GM12892 (cell line): ENCODE data around the gene BPIFB3.

Experiments
- DNase-seq: peaks from one replicate; pipeline ENCODE4 v3.0.0; 2011; ENCODE audit not compliant: insufficient read length
- FAIRE-seq: peaks from 2 replicates; lab custom pipeline; 2011; peaks lifted over from hg19 to GRCh38; lab: Jason Lieb, UNC
- POLR2A ChIP-seq: IDR thresholded peaks from 2 replicates; pipeline ENCODE4 v1.6.1; 2011; ENCODE audit warnings: low read depth, low read length, control low read depth
- POLR2AphosphoS5 ChIP-seq: IDR thresholded peaks from 2 replicates; pipeline ENCODE4 v1.6.1; 2011; ENCODE audit warnings: low read depth, low read length, control low read depth
- TAF1 ChIP-seq: IDR thresholded peaks from 2 replicates; pipeline ENCODE4 v1.6.1; 2011; ENCODE audit warnings: low read depth, mild to moderate bottlenecking, control low read depth, low read length, borderline replicate concordance

The BPIFB3 gene

DNA sequence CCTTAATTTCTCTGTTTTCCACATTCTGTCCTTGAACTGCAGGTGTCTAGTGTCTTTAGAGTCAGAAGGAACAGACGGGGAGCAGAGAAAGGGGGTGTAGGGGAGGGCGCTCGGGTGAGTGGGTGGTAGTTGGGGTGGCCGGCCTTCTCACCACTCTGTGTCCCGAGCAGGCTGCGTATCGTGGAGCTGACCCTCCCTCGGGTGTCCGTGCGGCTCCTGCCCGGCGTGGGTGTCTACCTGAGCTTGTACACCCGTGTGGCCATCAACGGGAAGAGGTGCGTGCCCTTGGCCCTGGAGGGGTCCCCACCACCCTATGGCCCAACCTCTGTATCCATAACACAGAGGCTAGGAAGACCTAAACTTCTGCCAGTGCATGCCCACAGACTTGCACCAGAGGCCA is 31.0 kb downstream of the BPIFB3 start:
- no peak for DNase-seq
- TF ChIP-seq POLR2AphosphoS5 (no peak), POLR2A (no peak), TAF1 (no peak)
- no peak for FAIRE-seq

DNA sequence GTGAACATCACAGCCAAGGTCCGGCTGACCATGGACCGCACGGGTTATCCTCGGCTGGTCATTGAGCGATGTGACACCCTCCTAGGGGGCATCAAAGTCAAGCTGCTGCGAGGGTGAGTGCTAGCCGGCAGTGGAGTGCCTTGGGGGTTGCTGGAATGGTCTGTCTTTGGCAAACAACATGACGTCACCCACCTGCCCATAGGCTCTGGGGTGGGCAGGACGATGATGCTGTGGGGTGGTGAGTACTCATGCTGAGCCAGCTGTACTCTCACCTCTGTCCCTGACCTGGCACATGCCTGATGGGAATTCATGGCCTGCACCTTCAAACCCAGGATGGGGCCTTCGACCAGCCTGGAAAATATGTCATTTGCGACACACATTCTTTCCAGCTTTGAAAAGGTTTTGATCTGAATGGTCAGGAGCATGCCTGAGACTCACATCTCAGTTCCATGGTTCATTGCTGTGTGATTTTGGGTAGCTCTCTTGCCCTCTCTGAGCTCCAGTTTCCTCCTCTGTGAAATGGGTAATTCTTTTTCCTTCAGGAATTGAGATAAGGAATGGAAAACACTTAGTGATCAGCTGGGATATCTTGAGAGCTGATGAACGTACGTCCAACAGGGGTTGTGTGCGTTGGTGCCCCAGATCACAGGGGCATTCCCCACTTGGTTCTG is 32.5 kb downstream of the BPIFB3 start:
- TF ChIP-seq TAF1 (no peak), POLR2A (no peak), POLR2AphosphoS5 (no peak)
- FAIRE-seq (no peak), DNase-seq (no peak)

DNA sequence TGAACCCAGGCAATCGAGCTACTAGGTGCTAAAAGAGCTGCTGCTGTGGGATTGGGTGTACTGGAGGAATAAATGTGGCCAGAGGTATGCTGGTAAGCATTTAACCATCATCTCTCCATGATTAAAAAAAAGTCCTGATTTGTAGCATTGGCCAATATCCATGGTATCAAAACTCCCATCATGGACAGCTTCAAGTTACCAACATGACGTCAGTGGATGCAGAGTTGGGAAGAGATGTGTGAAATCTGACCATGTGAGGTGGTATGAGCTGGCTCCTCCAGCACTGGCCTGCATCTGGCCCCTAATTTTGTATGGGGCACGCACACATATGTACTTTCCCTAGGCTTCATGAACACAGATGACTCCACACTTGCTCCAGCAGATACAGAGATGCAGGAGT is 37.4 kb downstream of the BPIFB3 start:
- no peak for TF ChIP-seq POLR2AphosphoS5
- FAIRE-seq (no peak), DNase-seq (no peak)

DNA sequence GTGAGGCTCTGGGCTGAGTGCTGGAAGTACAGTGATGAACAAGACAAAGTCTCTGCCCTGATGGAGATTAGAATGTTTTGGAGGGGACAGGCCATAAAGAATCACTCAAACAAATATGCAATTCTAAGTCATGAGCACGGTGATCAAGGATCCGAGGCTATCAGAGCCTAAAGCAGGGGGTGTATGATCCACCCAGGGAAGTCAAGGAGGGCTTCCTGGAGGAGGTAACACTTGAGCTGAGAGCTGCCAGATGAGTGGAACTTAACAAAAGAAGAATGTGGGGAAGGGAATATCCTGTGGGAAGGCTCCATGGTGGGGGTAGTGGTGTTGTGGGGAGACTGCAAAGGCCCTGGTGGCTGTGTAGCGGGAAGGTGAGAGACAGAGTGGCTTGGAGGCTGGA is 38.0 kb downstream of the BPIFB3 start:
- DNase-seq = no peak
- TF ChIP-seq POLR2AphosphoS5 = no peak
- no peak for TF ChIP-seq POLR2A
- no peak for TF ChIP-seq TAF1

DNA sequence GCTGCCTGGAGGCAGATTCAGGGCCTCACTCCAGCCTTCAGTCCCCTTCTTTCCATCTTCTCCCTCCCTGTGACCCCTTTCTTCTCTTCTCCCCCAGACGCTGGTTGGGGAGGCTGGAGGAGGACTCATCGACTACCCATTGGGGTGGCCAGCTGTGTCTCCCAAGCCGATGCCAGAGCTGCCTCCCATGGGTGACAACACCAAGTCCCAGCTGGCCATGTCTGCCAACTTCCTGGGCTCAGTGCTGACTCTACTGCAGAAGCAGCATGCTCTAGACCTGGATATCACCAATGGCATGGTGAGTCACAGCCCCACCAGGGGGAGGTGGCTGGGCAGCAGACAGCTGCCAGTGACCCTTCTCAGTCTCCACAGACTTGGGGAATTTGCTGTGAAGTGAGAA is 38.7 kb downstream of the BPIFB3 start:
- no peak for DNase-seq
- TF ChIP-seq TAF1 (no peak), POLR2A (no peak), POLR2AphosphoS5 (no peak)
- no peak for FAIRE-seq

More for the DNA sequence above, 38.0 kb downstream of the BPIFB3 start:
- FAIRE-seq = no peak

DNA sequence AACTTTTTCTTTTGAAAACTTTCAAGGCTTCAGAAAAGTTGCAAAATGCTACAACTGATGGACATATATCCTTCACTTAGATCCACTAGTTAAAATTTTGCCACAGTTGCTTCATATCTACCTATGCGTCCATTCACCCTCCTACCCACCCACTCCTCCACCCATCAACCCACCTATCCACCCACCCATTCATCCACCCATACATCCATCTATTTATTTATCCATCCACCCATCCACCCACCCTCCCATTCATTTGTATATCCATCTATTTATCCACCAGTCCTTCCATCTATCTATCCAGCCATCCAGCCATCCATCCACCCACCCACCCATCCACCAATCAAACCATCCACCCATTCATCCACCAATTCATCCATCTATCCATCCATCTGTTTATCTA is 39.4 kb downstream of the BPIFB3 start:
- TF ChIP-seq TAF1 (no peak), POLR2A (no peak)
- DNase-seq = no peak
- no peak for FAIRE-seq

DNA sequence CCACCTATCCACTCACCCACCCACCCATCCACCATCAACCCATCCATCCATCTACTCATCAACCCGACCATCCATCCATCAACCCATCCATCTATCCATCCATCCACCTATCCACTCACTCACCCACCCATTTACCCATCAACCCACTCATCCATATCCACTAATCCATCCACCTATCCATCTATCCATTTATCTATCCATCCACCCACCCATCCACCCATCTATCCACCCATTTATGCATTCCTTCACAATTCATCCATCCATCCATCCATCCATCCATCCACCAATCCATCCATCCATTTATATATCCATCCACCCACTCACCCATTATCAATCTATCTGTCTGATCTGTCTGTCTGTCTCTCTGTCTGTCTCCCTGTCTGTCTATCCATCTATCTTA is 39.9 kb downstream of the BPIFB3 start:
- TF ChIP-seq POLR2A (no peak), POLR2AphosphoS5 (no peak), TAF1 (no peak)
- no peak for FAIRE-seq
- no peak for DNase-seq

DNA sequence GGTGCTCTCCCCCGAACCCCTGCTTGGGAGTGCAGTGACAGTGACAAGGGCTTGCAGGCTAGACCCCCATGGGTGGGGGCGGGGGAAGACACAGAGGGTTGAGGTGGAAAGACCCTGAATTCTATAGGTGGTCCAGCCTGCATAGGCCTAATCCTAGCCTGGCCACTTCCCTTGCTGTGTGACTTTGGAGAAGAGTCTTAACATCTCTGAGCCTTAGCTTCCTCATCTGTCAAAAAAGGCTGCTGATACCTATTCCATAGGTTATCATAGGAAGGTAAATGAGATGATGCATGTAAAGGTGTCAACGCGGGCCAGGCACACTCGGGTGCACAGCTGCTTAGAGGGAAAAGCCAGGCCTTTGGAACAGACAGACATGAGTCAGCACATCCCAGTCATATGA is 41.5 kb downstream of the BPIFB3 start:
- TF ChIP-seq TAF1 (no peak), POLR2A (no peak), POLR2AphosphoS5 (no peak)
- FAIRE-seq = no peak
- no peak for DNase-seq

DNA sequence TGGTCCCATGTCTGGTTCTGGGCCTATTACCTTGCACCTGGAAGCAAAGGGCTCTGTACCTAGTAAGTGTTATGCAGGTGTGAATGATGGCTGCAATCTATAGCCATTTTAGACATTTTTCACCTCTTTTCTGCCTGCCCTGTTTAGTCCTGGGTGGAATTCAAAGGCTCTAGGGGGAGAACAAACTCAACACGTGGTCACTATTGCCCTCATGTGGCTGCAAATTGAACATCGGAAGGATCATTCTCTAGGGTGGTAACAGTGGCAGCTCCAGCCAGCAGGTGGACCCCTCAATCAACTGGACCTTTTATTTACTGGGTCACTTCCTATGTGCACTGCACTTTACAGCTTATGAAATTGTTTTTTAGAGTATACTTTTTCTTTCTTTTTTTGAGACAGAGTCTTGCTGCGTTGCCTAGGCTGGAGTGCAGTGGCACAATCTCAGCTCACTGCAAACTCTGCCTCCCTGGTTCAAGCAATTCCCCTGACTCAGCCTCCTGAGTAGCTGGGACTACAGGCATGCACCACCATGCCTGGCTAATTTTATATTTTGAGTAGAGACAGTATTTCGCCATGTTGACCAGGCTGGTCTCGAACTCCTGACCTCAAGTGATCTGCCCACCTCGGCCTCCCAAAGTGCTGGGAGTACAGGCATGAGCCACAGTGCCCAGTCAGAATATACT is 42.3 kb downstream of the BPIFB3 start:
- peak; percentile 77 for FAIRE-seq
- DNase-seq = peak; percentile 48

DNA sequence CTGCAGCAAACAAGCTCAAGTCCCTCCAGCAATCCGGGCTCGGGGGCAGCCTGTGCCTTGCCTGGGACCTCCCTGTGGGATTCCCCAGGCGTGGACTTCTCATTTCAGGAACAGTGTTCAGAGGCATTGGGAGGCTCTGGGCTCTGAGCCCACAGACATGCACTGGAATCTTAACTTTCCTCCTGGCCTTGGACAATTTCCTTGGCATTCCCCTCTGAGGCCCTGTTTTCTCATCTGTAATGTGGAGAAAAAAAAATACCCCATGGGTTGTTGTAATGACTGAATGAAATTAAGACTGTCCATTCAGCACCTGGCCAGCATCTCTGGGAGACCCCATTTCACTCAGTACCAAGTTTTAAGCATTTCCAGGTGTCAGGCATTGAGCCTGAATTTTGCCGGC is 43.3 kb downstream of the BPIFB3 start:
- TF ChIP-seq TAF1 (no peak), POLR2A (no peak)
- no peak for FAIRE-seq

DNA sequence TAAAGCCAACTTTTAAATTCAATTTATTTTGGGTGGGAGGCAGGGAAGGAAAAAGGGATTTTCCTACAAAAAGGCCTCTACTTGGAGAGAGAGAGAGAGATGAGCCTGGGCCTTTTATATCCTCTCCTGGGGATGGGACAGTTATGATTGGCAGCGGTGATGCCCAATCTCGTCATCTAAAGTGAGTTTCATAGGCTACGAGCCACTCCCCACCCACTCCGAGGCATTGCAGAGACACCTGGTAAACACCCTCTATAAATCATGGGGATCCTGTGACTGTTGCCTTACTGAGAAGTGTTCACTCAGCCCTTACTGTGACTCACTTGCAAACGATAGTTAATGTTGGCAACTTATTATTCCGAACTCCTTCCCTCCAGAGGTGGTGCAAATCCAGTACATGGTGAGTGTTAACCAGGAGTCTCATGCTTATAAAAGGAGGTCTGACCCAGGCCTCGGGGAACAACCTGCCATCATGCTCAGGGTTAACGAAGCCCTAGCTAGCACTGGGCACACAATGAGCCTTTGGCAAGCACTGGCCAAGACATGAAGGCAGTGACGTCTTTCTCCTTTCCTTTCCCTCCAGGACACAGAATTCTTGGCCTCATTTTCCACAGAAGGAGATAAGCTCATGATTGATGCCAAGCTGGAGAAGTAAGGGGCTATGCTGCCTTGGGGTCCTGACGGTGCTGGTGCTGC is 46.3 kb downstream of the BPIFB3 start:
- DNase-seq = no peak
- no peak for TF ChIP-seq TAF1
- TF ChIP-seq POLR2A = no peak
- no peak for TF ChIP-seq POLR2AphosphoS5
- no peak for FAIRE-seq

More for the DNA sequence above, 43.3 kb downstream of the BPIFB3 start:
- no peak for DNase-seq

DNA sequence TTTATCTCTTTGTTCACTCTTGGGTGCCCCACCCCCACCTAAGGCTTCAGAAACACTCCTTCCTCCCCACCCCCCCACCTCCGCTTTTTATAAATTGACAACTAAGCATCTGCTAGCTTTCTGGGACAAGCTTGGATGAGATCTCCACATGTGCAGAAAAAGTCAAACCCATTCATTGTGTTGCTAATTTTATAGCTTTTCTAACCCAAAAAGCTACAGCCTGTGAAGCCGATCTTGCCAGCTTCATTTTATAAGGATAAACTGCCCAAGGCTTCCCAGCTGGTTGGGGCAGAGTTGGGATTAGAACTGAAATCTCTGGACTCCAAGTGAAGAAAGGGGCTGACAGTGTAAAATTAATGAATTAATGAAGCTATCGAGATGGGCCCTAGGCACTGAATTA is 49.9 kb downstream of the BPIFB3 start:
- DNase-seq (no peak), FAIRE-seq (no peak)
- TF ChIP-seq POLR2AphosphoS5 (no peak), TAF1 (no peak), POLR2A (no peak)
